ENCODE measurements around the gene TTC32. TPM values are rescaled to one million over a fixed set of nuclear protein-coding genes. Genes with fewer than 3 reads are reported as not detected.

TTC32 gene
- total and polyA plus RNA-seq, 2 donors (not counting 3 experiments of a cell fraction or from before 2014, with no cell fraction given) = 8.8 to 9.4 TPM

DNA sequence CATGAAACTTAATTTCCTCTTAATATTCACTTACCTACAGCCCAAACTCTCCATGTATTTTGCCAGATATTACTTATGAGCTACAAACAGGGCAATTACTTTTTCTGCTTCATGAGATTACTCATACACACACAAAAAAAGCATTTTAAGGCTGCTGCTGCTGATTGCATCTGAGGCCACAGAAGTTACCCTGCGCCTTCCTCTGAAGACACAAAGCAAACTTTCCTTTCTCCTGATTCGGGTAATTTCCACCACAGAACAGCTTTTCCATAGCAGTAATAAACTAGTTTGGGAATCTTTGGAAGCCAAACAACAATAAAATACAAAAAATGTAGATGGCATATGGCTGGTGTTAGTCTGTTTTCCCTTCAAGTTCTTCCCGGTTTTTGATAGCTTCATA is 6.2 kb downstream of the TTC32 start:
- BruUV-seq (replicated peaks) = no TSS peak
- TF ChIP-seq, protein P1, sequence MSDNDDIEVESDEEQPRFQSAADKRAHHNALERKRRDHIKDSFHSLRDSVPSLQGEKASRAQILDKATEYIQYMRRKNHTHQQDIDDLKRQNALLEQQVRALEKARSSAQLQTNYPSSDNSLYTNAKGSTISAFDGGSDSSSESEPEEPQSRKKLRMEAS (IDR thresholded peaks at IDR 0.05; ENCODE audit: insufficient read depth, insufficient read length) = no peak
- no peak for TF ChIP-seq EZH2 (IDR thresholded peaks at IDR 0.05; ENCODE audit: borderline replicate concordance, low read depth, low read length, severe bottlenecking)
- TF ChIP-seq FOS (IDR thresholded peaks at IDR 0.05; ENCODE audit: borderline replicate concordance, insufficient read depth, low read length) = no peak
- TF ChIP-seq, protein P2, sequence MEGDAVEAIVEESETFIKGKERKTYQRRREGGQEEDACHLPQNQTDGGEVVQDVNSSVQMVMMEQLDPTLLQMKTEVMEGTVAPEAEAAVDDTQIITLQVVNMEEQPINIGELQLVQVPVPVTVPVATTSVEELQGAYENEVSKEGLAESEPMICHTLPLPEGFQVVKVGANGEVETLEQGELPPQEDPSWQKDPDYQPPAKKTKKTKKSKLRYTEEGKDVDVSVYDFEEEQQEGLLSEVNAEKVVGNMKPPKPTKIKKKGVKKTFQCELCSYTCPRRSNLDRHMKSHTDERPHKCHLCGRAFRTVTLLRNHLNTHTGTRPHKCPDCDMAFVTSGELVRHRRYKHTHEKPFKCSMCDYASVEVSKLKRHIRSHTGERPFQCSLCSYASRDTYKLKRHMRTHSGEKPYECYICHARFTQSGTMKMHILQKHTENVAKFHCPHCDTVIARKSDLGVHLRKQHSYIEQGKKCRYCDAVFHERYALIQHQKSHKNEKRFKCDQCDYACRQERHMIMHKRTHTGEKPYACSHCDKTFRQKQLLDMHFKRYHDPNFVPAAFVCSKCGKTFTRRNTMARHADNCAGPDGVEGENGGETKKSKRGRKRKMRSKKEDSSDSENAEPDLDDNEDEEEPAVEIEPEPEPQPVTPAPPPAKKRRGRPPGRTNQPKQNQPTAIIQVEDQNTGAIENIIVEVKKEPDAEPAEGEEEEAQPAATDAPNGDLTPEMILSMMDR (IDR thresholded peaks at IDR 0.05; ENCODE audit: extremely low read depth in 1 of 2, insufficient read depth in 1 of 2, low read depth in 1 of 2, low read length in 2 of 2) = no peak
- TF ChIP-seq POLR2AphosphoS5 (IDR thresholded peaks at IDR 0.05; ENCODE audit: insufficient read depth, low read depth, low read length) = no peak
- no peak for TF ChIP-seq POLR2A (IDR thresholded peaks at IDR 0.05; ENCODE audit: low read depth, low read length)
- TF ChIP-seq JUN (IDR thresholded peaks at IDR 0.05; ENCODE audit: borderline replicate concordance, insufficient read depth, insufficient read length, low read depth) = no peak
- no peak for TF ChIP-seq MYC (IDR thresholded peaks at IDR 0.05; ENCODE audit: low read depth, low read length)
- no peak for TF ChIP-seq GATA2 (IDR thresholded peaks at IDR 0.05; ENCODE audit: insufficient read depth, insufficient read length, low read depth, low read length)
- Histone ChIP-seq H3K27me3 (ENCODE audit: control insufficient read depth in 2 of 2, insufficient read depth in 2 of 2, low read length in 2 of 2) (no peaks in the 10 kb centered on the region), H3K27ac (ENCODE audit: insufficient read depth, low read depth, low read length) (no peak overlapping the region), H3K9me1 (replicated peaks; ENCODE audit: control insufficient read depth, extremely low read depth, insufficient read depth, low read length) (no peaks in the 10 kb centered on the region), H3K4me3 (replicated peaks in 1 of 3; ENCODE audit: insufficient read depth in 1 of 3, low read depth in 1 of 3, low read length in 3 of 3) (no peak overlapping the region), H3K4me2 (ENCODE audit: insufficient read depth, low read length) (no peak overlapping the region), H3K4me1 (ENCODE audit: control insufficient read depth, extremely low read depth, insufficient read depth, low read length) (peaks cover 19% of the 10 kb centered on the region), H3K79me2 (ENCODE audit: control insufficient read depth, insufficient read depth, low read length) (peaks cover 34% of the 10 kb centered on the region), H3K9ac (replicated peaks; ENCODE audit: extremely low read depth, insufficient read depth, low read length) (no peak overlapping the region), H4K20me1 (replicated peaks; ENCODE audit: control insufficient read depth, extremely low read depth, insufficient read depth, low read length) (no peaks in the 10 kb centered on the region), H3K36me3 (ENCODE audit: control insufficient read depth in 2 of 2, extremely low read depth in 1 of 2, insufficient read depth in 2 of 2, low read length in 2 of 2) (no peaks in the 10 kb centered on the region), H2AFZ (ENCODE audit: low read depth, low read length) (no peak overlapping the region), H3K9me3 (replicated peaks; ENCODE audit: control insufficient read depth, insufficient read depth, low read length) (no peaks in the 10 kb centered on the region)
- ChIA-PET CTCF (no interaction called here), POLR2A (no interaction called here)
- dilution Hi-C loops (cut with MboI; ENCODE audit: extremely low pct_ligation_motif_present, low sequenced_read_pairs) = no loop called here
- FAIRE-seq (no peak), DNase-seq (ENCODE audit: low read depth, low spot score) (peak; percentile 25)
- intact Hi-C loops (cut with micrococcal nuclease) = no loop called here

All from endothelial cell of umbilical vein (primary cell).